Fibroblast of lung (primary cell): ENCODE results near the gene MFAP2. TPM values are rescaled to one million over a fixed set of nuclear protein-coding genes. Genes with fewer than 3 reads are reported as not detected.

Experiments used
- DNase-seq, 2 donors: peaks; one replicate each; pipeline versions ENCODE4 v3.0.0 to v3.0.0-alpha.2; 2010; ENCODE audit warnings: low read depth in 2 of 2
- H2AFZ ChIP-seq: 2 replicates; pipeline ENCODE4 v1.5.1; 2012; ENCODE audit warnings: low read length, control low read depth, inconsistent platforms
- H3K27ac ChIP-seq: 2 replicates; pipeline ENCODE4 v1.5.1; 2011; ENCODE audit warnings: low read length, control low read depth; ENCODE audit not compliant: insufficient read depth
- H3K27me3 ChIP-seq: 2 replicates; pipeline ENCODE4 v1.5.1; 2011; ENCODE audit warnings: mild to moderate bottlenecking, low read length; ENCODE audit not compliant: control insufficient read depth, insufficient read depth
- H3K36me3 ChIP-seq: 2 replicates; pipeline ENCODE4 v1.5.1; 2011; ENCODE audit warnings: low read length; ENCODE audit not compliant: control insufficient read depth, insufficient read depth
- H3K4me1 ChIP-seq: 2 replicates; pipeline ENCODE4 v1.5.1; 2011; ENCODE audit warnings: low read length; ENCODE audit not compliant: control insufficient read depth, insufficient read depth; ENCODE audit errors: extremely low read depth
- H3K4me2 ChIP-seq: 2 replicates; pipeline ENCODE4 v1.5.1; 2011; ENCODE audit warnings: low read length, control low read depth; ENCODE audit not compliant: insufficient read depth; ENCODE audit errors: extremely low read depth
- H3K4me3 ChIP-seq, 4 experiments: fragments of 200-600 bp in 1 of 4; sonication (generic) in 1 of 4; replicated peaks in 1 of 4; 2 replicates each; pipeline ENCODE4 v1.5.1; 2011 to 2016; ENCODE audit warnings: low read length in 4 of 4, low read depth in 3 of 4, mild to moderate bottlenecking in 3 of 4, control low read depth in 2 of 4, inconsistent platforms in 1 of 4, mixed read lengths in 1 of 4; ENCODE audit not compliant: insufficient read depth in 1 of 4; ENCODE audit errors: control extremely low read depth in 1 of 4
- H3K79me2 ChIP-seq: 2 replicates; pipeline ENCODE4 v1.5.1; 2012; ENCODE audit warnings: mild to moderate bottlenecking, low read length, inconsistent platforms; ENCODE audit not compliant: control insufficient read depth, insufficient read depth
- H3K9ac ChIP-seq: 2 replicates; pipeline ENCODE4 v1.5.1; 2011; ENCODE audit warnings: mild to moderate bottlenecking, low read length, control low read depth; ENCODE audit not compliant: insufficient read depth
- H3K9me3 ChIP-seq: 2 replicates; pipeline ENCODE4 v1.5.1; 2012; ENCODE audit warnings: low read depth, low read length; ENCODE audit not compliant: control insufficient read depth, insufficient read depth
- H4K20me1 ChIP-seq: 2 replicates; pipeline ENCODE4 v1.5.1; 2011; ENCODE audit warnings: low read length; ENCODE audit not compliant: control insufficient read depth, insufficient read depth; ENCODE audit errors: extremely low read depth
- CTCF ChIP-seq, 2 donors: IDR thresholded peaks in 1 of 2; conservative IDR thresholded peaks in 1 of 2; 1 replicate in 1 of 2; 2 replicates in 1 of 2; pipeline ENCODE4 v1.5.1; 2011 to 2012; ENCODE audit warnings: low read length in 2 of 2, control low read depth in 1 of 2, inconsistent platforms in 1 of 2, low read depth in 1 of 2, mild to moderate bottlenecking in 1 of 2
- EZH2 ChIP-seq: IDR thresholded peaks from 2 replicates; pipeline ENCODE4 v1.5.1; 2012; ENCODE audit warnings: low read length, control low read depth, mild to moderate bottlenecking; ENCODE audit errors: missing control alignments
- polyA plus RNA-seq, 2 donors: library from polyadenylated mRNA; depleted of rRNA in 1 of 2; stranded (reverse) in 1 of 2; unstranded in 1 of 2; fragments of >200 nt; gene quantifications; 2 replicates each; pipeline ENCODE4 v1.2.1, GENCODE V29; 2011 to 2012; ENCODE audit warnings: missing spikeins in 1 of 2
- total RNA-seq: library from RNA; depleted of rRNA; stranded (reverse); fragments of >200 nt; gene quantifications from 2 replicates; pipeline ENCODE4 v1.2.1, GENCODE V29; 2014

MFAP2 gene
- total and polyA plus RNA-seq, 2 donors (not counting 1 experiment from before 2014, with no cell fraction given), result 14.1 to 16.2 TPM

DNA sequence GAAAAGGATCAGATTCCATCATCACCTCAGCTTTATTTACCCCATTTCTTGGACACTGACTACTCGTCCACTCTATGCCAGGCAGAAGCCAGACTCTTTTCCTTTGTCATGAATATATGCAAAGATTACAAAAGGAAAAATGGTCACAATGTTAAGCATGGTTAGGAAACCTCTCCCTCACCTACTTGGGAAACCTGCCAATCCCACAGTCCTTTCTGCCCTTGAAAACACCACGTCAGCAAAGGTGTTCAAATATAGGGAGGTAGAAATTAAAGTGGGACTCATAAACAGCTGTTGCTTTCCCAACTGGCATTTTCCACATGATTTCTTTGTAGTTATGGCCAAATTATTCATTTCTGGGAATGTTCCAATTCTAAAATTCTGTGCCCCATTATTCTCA lies 47.5 kb upstream of the MFAP2 start:
- DNase-seq, result no peak
- no peaks in the 10 kb centered on the region for H3K4me1 ChIP-seq
- no peak overlapping the region for H3K27ac ChIP-seq
- H3K4me2 ChIP-seq, result no peak overlapping the region
- H3K4me3 ChIP-seq, result no peak overlapping the region
- H3K36me3 ChIP-seq, result peaks cover 8% of the 10 kb centered on the region
- H2AFZ ChIP-seq, result no peak overlapping the region
- H3K9me3 ChIP-seq, result no peaks in the 10 kb centered on the region
- TF ChIP-seq CTCF (conservative IDR thresholded peaks at IDR 0.05 in 1 of 2, IDR thresholded peaks at IDR 0.05 in 1 of 2; ENCODE audit: low read depth in 1 of 2, low read length in 2 of 2), result no peak
- TF ChIP-seq EZH2, result no peak
- H4K20me1 ChIP-seq, result no peaks in the 10 kb centered on the region
- no peaks in the 10 kb centered on the region for H3K79me2 ChIP-seq
- H3K9ac ChIP-seq, result no peak overlapping the region
- H3K27me3 ChIP-seq, result no peaks in the 10 kb centered on the region

- DNase-seq, result peak in 1 of 2 donors; percentile 47
- Histone ChIP-seq H3K79me2 (no peaks in the 10 kb centered on the region), H3K4me1 (no peaks in the 10 kb centered on the region), H2AFZ (no peak overlapping the region), H3K9ac (no peak overlapping the region), H3K4me3 (no peak overlapping the region), H3K9me3 (no peaks in the 10 kb centered on the region), H3K36me3 (peaks cover 9% of the 10 kb centered on the region), H4K20me1 (no peaks in the 10 kb centered on the region), H3K4me2 (no peak overlapping the region), H3K27ac (no peak overlapping the region), H3K27me3 (no peaks in the 10 kb centered on the region)
- TF ChIP-seq EZH2 (no peak), CTCF (conservative IDR thresholded peaks at IDR 0.05 in 1 of 2, IDR thresholded peaks at IDR 0.05 in 1 of 2; ENCODE audit: low read depth in 1 of 2, low read length in 2 of 2) (no peak)
These were observed 47.0 kb upstream of the MFAP2 start for GRCh38 chr1:17027403-17027802.

- H3K79me2 ChIP-seq, result no peaks in the 10 kb centered on the region
- no peaks in the 10 kb centered on the region for H4K20me1 ChIP-seq
- no peak overlapping the region for H3K4me2 ChIP-seq
- no peak overlapping the region for H3K27ac ChIP-seq
- no peak overlapping the region for H3K9ac ChIP-seq
- peaks cover 22% of the 10 kb centered on the region for H3K36me3 ChIP-seq
- H3K27me3 ChIP-seq, result no peaks in the 10 kb centered on the region
- no peak overlapping the region for H2AFZ ChIP-seq
- H3K4me3 ChIP-seq, result no peak overlapping the region
- H3K9me3 ChIP-seq, result no peaks in the 10 kb centered on the region
- H3K4me1 ChIP-seq, result no peaks in the 10 kb centered on the region
- TF ChIP-seq EZH2 (no peak), CTCF (conservative IDR thresholded peaks at IDR 0.05 in 1 of 2, IDR thresholded peaks at IDR 0.05 in 1 of 2; ENCODE audit: low read depth in 1 of 2, low read length in 2 of 2) (no peak)
- DNase-seq, result no peak
These were observed 44.3 kb upstream of the MFAP2 start for GRCh38 chr1:17024721-17025120.
